ENCODE measurements around the gene DCXR.

DCXR gene

GRCh38 chr17:82083009-82083408 lies 45.5 kb upstream of the DCXR start:
- no peak for TF ChIP-seq CTCF (conservative IDR thresholded peaks at IDR 0.05; ENCODE audit: control insufficient read depth, insufficient read depth, low read depth, low read length)
- DNase-seq (ENCODE audit: low read depth) = no peak
- no peak overlapping the region for H3K4me3 ChIP-seq (ENCODE audit: control insufficient read depth, low read depth, low read length)

GRCh38 chr17:82082456-82082855 lies 45.0 kb upstream of the DCXR start:
- no peak overlapping the region for H3K4me3 ChIP-seq (ENCODE audit: control insufficient read depth, low read depth, low read length)
- no peak for TF ChIP-seq CTCF (conservative IDR thresholded peaks at IDR 0.05; ENCODE audit: control insufficient read depth, insufficient read depth, low read depth, low read length)
- no peak for DNase-seq (ENCODE audit: low read depth)

- H3K4me3 ChIP-seq (ENCODE audit: control insufficient read depth, low read depth, low read length) = no peak overlapping the region
- no peak for DNase-seq (ENCODE audit: low read depth)
- no peak for TF ChIP-seq CTCF (conservative IDR thresholded peaks at IDR 0.05; ENCODE audit: control insufficient read depth, insufficient read depth, low read depth, low read length)
Observed at GRCh38 chr17:82081966-82082365, 44.5 kb upstream of the DCXR start.

GRCh38 chr17:82081546-82081945 lies 44.0 kb upstream of the DCXR start:
- DNase-seq (ENCODE audit: low read depth) = no peak
- TF ChIP-seq CTCF (conservative IDR thresholded peaks at IDR 0.05; ENCODE audit: control insufficient read depth, insufficient read depth, low read depth, low read length) = no peak
- no peak overlapping the region for H3K4me3 ChIP-seq (ENCODE audit: control insufficient read depth, low read depth, low read length)

- no peak overlapping the region for H3K4me3 ChIP-seq (ENCODE audit: control insufficient read depth, low read depth, low read length)
- no peak for DNase-seq (ENCODE audit: low read depth)
- no peak for TF ChIP-seq CTCF (conservative IDR thresholded peaks at IDR 0.05; ENCODE audit: control insufficient read depth, insufficient read depth, low read depth, low read length)
Observed at GRCh38 chr17:82080789-82081464, 43.4 kb upstream of the DCXR start.

GRCh38 chr17:82080048-82080788 lies 42.7 kb upstream of the DCXR start:
- no peak for DNase-seq (ENCODE audit: low read depth)
- H3K4me3 ChIP-seq (ENCODE audit: control insufficient read depth, low read depth, low read length) = no peak overlapping the region
- no peak for TF ChIP-seq CTCF (conservative IDR thresholded peaks at IDR 0.05; ENCODE audit: control insufficient read depth, insufficient read depth, low read depth, low read length)
